SHP77 treated with DMSO at 0.1 percent for 48 hours (cell line): Measurements from ENCODE around the gene CARD11.

Source experiments
- DNase-seq: peaks from one replicate; lab custom pipeline; 2025; lab: John Stamatoyannopoulos, UW

Gene CARD11

DNA sequence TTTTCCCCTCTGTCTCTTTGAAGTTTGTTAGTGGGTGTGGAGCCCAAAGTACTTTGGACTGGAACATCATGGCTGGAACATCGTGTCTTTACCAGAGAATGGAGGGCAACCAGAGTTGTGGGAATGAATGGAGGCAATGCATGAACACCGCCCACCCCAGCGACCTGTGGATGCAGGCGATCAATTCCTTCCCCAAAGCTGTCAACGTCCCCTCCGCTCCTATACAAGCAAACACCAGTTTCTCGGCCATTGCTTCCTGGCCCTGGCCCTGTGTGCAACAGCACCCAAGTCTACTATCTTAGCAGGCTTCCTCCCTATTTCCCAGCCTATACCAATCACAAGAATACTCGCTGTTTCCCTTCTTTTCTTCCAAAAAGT lies 62.6 kb downstream of the CARD11 start:
- DNase-seq, result no peak

DNA sequence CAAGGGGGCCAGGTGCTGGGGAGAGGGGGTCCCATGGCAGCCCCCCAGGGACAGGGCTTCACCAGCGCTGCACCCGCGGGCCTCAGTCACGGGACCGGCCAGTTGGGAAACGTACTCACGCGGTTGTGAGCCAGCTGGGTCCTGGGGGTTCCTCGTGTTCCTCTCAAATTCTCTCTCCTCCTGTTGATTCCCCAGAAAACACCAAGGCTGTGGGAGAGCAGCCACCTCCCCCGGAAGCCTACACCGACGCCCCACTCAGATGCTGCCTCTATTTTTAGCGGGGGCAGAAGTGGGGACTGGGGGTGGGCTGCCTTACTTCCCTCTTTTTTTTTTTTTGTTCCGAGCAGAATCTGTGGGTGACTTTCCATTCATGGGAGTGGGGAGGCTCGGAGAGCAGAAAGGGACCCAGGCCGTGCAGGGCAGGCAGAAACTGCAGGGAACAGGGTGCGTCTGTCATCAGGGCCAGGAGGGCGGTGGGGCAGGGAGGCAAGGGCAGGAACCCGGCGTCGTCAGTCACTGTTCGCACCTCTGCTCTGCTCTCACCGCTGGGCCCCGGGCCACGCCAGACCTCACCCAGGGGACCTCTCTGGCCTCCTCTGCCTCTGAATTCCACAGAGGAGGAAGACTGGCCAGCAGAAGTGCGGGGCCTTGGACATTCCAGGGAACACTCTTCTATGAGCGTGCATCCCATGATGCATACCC lies 63.1 kb downstream of the CARD11 start:
- DNase-seq, result no peak

DNA sequence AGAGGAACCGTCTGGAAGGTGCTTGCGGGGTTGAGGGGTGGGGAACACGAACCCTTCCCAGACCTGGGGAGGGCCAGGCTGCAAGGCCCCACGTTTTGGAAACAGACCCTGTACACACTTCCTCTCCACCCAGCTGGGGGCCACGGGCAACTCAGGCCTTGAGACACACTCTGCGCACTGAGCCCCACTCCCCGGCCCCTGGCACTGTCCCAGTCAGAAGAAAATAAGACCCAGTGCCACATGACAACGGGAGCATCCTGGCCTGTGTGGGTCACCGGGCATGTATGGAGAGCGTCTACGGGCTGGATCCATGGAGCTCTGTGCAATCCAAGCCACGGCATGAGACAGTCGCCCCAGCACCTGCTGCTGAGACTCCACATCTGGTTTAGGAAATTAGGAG lies 63.7 kb downstream of the CARD11 start:
- DNase-seq, result no peak

DNA sequence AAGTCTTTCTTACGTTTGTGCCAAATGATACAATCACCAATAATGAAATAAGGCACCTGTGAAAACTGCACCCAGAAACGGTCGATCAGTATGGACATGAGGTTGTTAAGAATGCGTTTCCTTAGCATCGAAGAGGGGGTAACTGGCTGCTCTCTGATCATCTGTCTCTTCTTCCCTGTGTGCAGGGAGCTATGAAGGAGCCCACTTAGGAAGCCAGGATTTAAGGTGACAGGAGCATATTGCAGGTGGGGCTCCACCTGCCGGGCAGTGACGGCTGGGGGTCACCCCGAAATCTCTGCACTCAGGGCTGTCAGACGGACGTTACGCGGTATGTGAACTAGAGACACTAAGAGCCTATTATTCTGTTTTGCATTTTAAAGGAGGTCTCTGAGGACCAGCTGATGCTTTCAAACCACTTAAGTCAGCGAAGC lies 64.5 kb downstream of the CARD11 start:
- DNase-seq, result no peak

DNA sequence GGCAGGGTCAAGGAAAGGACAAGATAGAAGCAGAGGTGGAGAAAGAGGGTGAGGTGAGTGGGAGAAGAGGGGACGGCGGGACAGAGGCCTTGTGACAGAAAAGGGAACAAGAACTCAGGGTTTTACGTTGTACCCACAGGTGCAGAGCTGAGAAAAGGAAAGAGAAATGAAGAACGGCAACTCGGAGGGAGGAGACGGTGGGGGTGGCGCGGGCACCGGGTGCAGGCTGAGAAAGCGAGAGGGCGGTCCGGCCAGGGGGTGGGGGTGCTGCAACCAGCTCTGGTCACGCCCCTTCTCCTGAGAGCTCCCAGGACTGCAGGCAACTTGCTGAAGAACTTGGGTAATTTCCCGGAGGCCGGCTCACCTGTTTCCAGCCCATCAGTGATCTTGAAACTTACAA lies 65.3 kb downstream of the CARD11 start:
- DNase-seq, result no peak

DNA sequence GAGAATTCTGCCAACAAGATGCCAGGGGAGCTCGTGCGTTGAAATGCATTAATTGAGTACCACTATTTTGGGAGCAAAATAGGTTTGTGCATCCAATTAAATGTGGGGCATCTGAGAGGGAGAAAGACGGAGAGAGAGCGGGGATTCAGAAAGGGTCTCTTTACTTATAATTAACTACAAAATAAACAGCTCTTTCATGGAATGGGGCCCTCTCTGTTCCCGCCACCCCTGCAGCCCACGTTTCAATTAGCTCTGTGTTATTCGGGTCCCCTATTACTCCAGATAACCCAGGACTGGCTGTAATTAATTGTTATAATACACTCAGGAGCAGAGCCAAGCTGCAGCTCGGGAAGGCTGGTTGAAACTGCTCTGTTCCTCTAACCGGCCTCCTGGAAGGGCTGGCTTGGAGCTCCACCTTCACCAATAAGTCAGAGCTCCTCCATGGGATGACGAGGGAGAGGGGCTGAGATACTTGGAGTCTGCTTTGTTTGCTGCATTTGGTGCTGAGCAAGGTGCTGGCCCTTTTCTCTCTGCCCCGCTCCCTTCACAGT lies 67.8 kb downstream of the CARD11 start:
- DNase-seq, result no peak

DNA sequence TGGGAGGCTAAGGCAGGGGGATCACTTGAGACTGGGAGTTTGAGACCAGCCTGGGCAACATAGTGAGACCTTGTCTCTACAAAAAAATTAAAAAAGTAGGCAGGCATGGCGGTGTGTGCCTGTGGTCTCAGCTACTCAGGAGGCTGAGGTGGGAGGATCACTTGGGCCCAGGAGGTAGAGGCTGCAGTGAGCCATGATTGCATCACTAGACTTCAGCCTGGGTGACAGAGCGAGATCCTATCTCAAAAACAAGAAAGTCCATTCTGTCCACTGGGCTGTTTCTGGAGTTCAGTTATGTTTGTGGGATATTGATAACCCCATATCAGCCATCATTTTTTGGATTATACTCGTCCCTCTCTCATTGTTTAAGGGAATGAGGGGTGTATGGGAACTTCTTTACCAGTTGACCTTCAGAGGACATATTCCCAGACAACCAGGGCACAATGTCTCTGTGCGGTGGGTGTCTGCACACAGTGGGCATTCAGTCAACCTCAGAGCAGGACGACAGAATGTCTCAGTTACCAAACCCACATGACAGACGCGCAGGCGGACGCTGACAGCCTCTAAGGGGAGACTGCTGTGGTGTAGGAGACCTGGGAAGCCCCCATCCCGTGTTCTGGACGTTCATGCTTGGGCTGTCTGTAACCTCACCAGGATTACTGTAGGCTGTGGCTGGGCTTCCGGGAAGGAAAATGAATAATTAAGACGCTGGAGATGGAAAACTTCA lies 69.4 kb downstream of the CARD11 start:
- no peak for DNase-seq

DNA sequence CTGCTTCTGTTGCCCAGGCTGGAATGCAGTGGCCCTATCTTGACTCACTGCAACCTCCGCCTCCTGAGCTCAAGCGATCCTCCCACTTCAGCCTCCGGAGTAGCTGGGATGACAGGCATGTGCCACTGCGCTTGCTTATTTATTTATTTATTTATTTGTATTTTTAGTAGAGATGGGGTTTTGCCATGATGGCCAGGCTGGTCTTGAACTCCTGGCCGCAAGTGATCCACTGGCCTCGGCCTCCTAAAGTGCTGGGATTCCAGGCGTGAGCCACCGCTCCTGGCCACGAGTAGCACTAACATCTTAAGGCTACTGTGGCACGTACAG lies 70.9 kb downstream of the CARD11 start:
- no peak for DNase-seq

DNA sequence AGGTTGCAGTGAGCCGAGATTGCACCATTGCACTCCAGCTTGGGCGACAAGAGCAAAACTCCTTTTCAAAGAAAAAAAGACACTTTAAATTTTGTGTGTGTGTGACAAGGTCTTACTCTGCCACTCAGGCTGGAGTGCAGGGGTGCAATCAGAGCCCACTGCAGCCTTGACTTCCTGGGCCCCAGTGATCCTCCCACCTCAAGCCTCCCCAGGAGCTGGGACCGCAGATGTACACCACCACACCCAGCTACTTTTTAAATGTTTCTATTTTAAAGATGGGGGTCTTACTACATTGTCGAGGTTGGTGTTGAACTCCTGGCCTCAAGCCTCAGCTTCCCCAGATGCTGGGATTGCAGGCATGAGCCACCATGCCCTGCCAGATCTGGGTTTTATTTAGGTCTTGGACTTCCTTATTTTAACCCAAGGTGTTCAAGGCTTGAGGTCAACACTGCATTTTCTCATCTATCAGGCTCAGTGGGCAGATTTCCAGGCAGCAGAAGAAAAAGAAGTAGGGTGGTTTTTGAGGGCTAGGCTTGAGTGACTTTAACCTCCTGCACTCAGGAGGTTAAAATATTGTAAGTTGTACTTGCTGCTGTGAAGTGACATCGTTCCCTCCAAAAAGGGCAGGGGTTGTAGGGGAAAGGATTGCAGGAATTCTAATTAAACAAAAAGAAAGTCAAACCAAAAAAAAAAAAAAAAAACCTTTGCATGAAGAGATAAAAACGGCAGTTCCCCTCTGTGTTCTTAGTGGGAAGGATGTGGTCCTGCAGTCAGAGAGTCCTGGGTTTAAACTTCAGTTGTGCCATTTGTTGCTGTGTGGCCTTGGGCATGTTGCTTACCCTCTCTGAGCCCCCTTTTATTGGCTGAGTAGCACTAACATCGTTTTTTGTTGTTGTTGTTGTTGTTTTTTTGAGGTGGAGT lies 71.5 kb downstream of the CARD11 start:
- DNase-seq, result no peak

DNA sequence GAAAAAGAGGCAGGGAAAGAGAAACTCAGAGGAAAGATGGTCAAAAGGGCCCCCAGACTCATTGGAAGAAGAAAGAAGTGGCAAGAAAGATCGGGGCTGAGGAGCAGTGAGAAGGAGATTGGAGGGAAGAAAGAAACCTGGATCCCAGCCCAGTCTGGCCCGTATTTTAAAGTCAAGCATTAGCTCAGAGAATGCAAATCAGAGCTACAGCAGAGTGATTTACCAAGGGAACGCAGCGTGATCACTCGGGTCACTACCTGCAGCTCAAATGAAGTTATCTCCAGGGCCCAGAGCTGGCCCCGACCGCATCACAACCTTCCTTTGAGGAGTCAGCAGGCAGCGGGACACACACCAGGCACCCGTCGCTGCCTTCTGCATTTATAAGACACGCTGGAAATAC lies 72.8 kb downstream of the CARD11 start:
- no peak for DNase-seq

DNA sequence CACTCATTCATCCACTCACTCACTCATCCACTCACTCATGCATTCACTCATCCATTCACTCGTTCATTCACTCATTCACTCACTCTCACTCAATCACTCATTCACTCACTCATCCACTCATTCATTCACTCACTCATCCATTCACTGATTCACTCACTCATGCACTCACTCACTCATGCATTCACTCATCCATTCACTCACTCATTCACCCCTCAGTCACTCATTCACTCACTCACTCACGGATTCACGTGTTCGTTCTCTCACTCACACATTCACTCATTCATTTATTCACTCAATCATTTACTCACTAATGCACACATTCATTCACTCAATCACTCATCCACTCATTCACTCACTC lies 73.4 kb downstream of the CARD11 start:
- DNase-seq, result no peak

DNA sequence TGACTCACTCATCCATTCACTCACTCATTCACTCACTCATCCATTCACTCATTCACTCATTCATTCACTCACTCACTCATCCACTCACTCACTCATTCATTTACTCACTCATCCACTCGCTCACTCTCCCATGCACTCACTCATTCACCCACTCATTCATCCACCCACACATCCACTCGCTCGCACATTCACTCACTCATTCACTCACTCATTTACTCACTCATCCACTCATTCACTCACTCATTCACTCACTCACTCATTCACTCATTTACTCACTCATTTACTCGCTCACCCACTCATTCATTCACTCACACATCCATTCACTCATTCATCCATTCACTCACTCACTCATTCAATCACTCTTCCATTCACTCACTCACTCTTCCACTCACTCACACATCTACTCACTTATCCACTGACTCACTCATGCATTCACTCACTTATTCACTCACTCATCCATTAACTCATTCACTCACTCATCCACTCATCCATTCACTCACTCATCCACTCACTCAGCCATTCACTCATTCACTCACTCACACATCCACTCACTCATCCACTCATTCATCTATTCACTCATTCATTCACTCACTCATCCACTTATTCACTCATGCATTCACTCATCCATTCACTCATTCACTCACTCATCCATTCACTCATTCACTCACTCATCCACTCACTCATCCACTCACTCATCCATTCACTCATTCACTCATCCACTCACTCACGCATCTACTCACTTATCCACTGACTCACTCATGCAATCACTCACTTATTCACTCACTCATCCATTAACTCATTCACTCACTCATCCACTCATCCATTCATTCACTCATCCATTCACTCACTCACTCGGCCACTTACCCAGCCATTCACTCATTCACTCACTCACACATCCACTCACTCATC lies 74.0 kb downstream of the CARD11 start:
- no peak for DNase-seq

DNA sequence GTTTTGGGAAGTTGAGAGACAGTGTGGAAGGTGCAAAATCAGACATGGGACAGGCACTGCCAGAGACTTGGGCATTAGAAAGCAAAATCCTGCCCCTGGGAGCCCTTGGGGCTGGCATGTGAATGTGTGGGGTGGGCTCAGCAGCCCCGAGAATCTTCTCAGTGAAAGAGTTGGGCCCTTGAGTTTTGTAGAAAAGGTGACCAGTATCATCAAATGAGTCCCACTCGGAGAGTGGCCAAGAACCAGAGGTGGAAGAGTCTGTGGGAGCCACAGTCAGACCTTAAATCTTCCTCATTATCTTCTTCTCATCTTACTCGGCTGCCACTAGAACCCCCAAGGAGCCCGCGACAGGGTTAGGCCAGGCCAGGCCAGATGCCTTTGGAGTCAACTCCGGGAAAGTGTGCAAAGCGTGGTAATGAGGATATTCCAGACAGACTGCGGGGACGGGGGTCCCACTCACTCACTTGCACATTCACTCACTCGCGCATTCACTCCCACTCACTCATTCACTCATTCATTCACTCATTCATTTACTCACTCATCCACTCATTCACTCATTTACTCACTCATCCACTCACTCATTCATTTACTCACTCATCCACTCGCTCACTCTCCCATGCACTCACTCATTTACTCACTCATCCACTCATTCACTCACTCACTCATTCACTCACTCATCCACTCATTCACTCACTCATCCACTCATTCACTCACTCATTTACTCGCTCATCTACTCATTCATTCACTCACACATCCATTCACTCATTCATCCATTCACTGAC lies 74.9 kb downstream of the CARD11 start:
- no peak for DNase-seq

DNA sequence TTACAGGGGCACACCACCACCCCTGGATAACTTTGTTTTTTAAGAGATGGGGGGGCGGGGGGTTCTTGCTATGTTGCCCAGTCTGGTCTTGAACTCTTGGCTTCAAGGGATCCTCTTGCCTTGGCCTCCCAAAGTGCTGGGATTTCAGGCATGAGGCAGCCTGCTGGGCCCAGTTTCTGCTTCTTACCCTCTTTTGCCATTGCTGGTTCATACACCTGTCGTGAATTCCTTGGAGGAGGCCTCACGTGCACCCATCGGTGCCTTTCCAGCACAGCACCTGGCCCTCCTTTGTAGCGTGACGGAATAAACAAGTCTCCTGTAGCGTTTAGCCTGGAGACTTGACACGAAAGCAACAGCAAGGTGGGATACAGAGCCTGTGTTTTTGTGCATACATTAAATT lies 75.5 kb downstream of the CARD11 start:
- DNase-seq, result no peak

DNA sequence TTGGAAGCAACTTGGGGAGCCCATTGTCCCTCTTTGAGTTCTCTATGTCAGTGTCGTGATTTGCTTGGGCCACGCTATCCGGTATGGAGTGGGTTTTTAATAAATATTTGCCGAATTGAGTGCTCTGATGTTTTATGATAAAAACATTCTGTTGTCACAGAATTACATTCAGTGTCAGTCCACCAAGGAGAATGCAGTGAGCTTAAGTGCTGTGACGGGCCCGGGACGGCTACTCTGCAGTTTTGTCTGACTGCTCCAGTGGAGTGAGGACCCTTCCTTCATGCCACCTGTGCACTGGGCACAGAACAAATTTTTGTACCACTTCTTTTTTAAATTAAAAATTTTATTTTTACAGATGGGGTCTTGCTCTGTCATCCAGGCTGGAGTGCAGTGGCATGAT lies 76.0 kb downstream of the CARD11 start:
- no peak for DNase-seq

DNA sequence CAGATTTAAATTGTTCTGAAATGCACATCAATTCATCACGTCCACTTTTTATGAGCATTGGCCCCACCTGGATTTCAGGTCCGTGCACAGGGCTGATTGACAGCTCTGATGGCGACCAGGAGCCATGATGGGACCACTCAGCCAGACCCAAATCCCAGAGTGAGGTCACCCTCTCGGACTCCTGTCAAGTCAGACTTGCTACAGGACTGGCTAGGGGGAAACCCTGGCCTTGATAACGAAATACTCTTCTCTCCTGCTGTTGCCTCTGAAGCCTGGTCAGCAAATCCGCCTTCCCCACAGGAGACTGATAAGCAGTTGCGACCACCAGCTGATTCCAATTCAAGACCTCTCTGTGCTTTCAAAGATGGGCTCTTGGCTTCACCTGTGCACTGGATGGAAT lies 76.4 kb downstream of the CARD11 start:
- DNase-seq, result no peak

DNA sequence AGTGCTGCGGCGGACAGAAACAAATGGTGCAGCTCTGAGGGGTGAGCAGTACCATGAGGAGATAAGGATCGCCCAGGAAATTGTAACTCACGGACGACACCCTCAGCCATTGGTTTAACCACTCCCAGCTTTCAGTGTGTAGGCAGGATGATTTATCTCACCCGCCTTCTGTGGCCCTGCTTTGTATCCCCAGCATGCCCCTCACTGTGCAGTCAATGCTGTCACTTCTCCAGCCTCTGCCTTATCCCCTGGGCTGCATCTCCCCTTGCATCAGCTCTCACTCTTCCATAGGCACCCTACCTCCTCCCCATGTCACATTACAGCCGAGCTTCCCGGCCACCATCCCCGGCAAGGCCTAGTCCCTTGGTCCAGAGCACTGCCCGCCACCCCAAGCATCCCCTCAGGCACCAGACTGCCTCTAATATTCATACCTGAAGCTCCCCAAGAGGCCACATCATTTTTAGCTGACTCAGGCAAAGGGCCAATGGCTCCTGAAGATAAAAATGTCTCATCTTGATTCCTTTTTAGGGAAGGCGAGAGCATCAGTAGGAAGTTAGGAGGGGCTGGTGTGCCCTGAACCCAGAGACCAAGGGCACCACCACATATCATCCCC lies 77.1 kb downstream of the CARD11 start:
- DNase-seq, result no peak

DNA sequence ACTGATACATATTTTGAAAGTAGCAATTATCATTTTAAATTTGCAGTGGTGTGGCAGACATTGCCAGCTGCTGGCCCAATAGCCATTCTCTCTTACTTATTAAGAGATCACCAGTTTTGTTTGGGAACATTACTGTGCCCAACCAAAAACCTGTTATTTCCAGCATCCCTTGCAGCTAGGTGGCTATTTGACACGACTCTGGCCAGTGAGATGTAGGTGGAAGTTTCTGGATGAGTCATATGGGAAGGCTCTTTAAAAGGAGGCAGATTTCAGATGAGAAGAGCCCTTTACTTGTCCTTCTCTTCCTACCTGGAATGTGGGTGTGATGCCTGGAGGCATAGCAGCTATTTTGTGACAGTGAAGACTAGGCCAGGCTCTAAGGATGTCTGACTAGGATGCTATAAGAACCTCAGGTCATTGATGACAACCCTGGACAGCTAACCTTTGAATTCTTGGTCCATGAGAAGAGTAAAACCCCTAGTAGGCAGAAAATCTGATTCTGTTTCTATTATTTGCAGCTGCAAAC lies 77.9 kb downstream of the CARD11 start:
- DNase-seq, result no peak

DNA sequence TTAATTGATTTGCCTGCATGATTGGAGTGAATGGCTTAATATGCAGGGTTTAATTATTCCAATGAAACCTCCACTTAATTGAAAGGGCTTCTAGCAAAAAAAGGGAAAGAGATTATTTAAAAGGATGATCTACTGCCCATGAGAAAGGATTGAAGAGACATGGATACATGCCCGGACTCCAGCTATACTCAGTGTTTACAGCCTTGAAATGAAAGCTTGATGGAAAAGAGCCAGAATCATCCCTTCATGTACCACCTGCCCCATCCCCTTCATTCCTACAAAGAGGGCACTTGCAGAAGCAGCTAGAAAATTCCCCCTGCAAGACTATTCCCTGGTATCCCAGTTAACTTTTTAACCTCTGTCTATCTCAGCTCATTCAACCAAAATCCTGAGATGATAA lies 78.4 kb downstream of the CARD11 start:
- no peak for DNase-seq

DNA sequence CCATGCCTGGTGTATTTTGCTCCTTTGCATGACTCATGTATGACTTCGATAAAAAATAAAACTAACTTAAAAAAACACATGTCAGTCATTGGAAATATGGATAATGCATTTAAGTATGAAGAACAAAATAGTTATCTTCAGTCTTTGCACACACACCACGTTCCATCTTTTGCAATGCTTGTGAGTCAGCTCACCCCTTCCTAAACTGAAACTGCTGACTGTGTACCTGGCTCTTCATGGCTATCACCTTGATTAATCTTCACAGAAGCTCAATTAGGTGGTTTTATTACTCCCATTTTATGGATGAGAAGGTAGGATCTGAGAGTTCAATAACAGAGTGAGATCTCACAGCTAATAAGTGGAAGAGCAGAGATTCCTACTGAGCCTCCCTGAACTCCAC lies 79.5 kb downstream of the CARD11 start:
- no peak for DNase-seq
